ENCODE results near the gene LTB. TPM values are rescaled to one million over a fixed set of nuclear protein-coding genes. Genes with fewer than 3 reads are reported as not detected.

LTB gene
- total and polyA plus RNA-seq, 9 of the 15 experiments (the other 6 are each of a cell fraction or from before 2014, with no cell fraction given): 0.07 to 0.51 TPM; not detected in 7

- FAIRE-seq (no peak), ATAC-seq (no peak), DNase-seq (ENCODE audit: extremely low read depth in 1 of 4, low spot score in 3 of 4) (no peak)
- H3K27me3 ChIP-seq (ENCODE audit: control insufficient read depth in 2 of 2, insufficient read depth in 2 of 2, low read length in 2 of 2): no peaks in the 10 kb centered on the region
- POLR2A ChIA-PET: interaction anchor here (0.6 to 4.8 kb wide), 18 partner anchors 10 to 640 kb away, joined by 3 to 107 read pairs (median 12); partner anchors contain the start of genes BAG6, C6orf47, LTB and MCCD1
- in situ Hi-C loops (cut with MboI) (loop anchor here (25.0 kb wide), 1 partner anchor 1422 kb away; the partner anchor contains the start of genes BRD2 and HLA-DMA), intact Hi-C loops (cut with micrococcal nuclease) (loop anchor here (1.0 to 10.0 kb wide), 3 partner anchors 48 to 234 kb away; partner anchors contain the start of gene VWA7)
- H3K36me3 ChIP-seq (ENCODE audit: control insufficient read depth, insufficient read depth, low read length): peaks cover 58% of the 10 kb centered on the region
- no peak overlapping the region for H2AFZ ChIP-seq (ENCODE audit: low read depth, low read length)
- BruUV-seq (replicated peaks): no TSS peak
- peaks cover 15% of the 10 kb centered on the region for H3K9me1 ChIP-seq (ENCODE audit: control insufficient read depth, insufficient read depth, low read length)
- 2% methylated on average over 4 of the region's 4 CpGs for WGBS (ENCODE audit: insufficient coverage, low coverage, missing lambda C conversion rate)
- peaks cover 6 to 24% of the 10 kb centered on the region in 2 experiments; a peak in 4 of 5 replicates for H3K4me1 ChIP-seq (replicated peaks in 1 of 2; ENCODE audit: control insufficient read depth in 2 of 2, insufficient read depth in 2 of 2, low read length in 2 of 2)
- H3K4me3 ChIP-seq: peak overlapping the region; percentile 76
- H3K4me2 ChIP-seq (ENCODE audit: insufficient read depth, low read length): peak overlapping the region; percentile 98
- CTCF ChIA-PET (ENCODE audit: low intra/inter-chr PET ratio): no interaction called here
- peaks cover 38% of the 10 kb centered on the region for H4K20me1 ChIP-seq (replicated peaks; ENCODE audit: control insufficient read depth, insufficient read depth, low read length)
- no peaks in the 10 kb centered on the region for H3K9me3 ChIP-seq (replicated peaks; ENCODE audit: control insufficient read depth, insufficient read depth, low read depth, low read length)
- H3K9ac ChIP-seq (ENCODE audit: insufficient read depth in 1 of 2, low read depth in 2 of 2, low read length in 2 of 2): peak overlapping the region; percentile 92 to 97
- H3K27ac ChIP-seq (ENCODE audit: extremely low read depth, low read depth, low read length): peak overlapping the region; percentile 98
- peaks cover 78% of the 10 kb centered on the region for H3K79me2 ChIP-seq (ENCODE audit: control insufficient read depth, insufficient read depth, low read length)
- TF ChIP-seq HMBOX1 (IDR thresholded peaks at IDR 0.05): 0 out of 2 replicates have a peak, but pooled peaks have one; percentile 1
- TF ChIP-seq ZNF589 (CRISPR knock-in tag; IDR thresholded peaks at IDR 0.05; ENCODE audit: low read depth): no peak
- 0 out of 2 replicates have a peak, but pooled peaks have one; percentile 18 for TF ChIP-seq ZNF407 (IDR thresholded peaks at IDR 0.05; ENCODE audit: low read depth)
- no peak for TF ChIP-seq ZNF217 (CRISPR knock-in tag; IDR thresholded peaks at IDR 0.05)
- TF ChIP-seq PHB2 (IDR thresholded peaks at IDR 0.05; ENCODE audit: low read depth): 0 out of 2 replicates have a peak, but pooled peaks have one; percentile 9
- TF ChIP-seq HMG20B (CRISPR knock-in tag; IDR thresholded peaks at IDR 0.05): no peak
- TF ChIP-seq KLF1 (tag; IDR thresholded peaks at IDR 0.05): no peak
- no peak for TF ChIP-seq ZNF830 (CRISPR knock-in tag; IDR thresholded peaks at IDR 0.05)
- peak in 1 of 2 experiments; percentile 53; a peak in 1 of 4 replicates for TF ChIP-seq SRF (CRISPR knock-in tag; IDR thresholded peaks at IDR 0.05)
- peak; percentile 21 for TF ChIP-seq SAP30 (IDR thresholded peaks at IDR 0.05; ENCODE audit: borderline replicate concordance, insufficient read depth, low read depth, low read length, poor library complexity, severe bottlenecking)
- TF ChIP-seq DNMT1 (IDR thresholded peaks at IDR 0.05): peak; percentile 41; the same call in 1 of the 2 replicates
Measured at GRCh38 chr6:31540640-31541039, 41.6 kb downstream of the LTB start.

All from K562 (cell line).